GM20000 (cell line): ENCODE results near the gene TGFBR3.

Experiments
- DNase-seq: peaks from one replicate; pipeline ENCODE4 v3.0.0; 2012; ENCODE audit warnings: low spot score
- CTCF ChIP-seq: IDR thresholded peaks from 2 replicates; pipeline ENCODE4 v1.5.1; 2012; ENCODE audit warnings: mild to moderate bottlenecking, control low read depth; ENCODE audit errors: extremely low read depth, missing control alignments

TGFBR3 gene

GRCh38 chr1:91798740-91799139, 87.2 kb downstream of the TGFBR3 start:
- no peak for TF ChIP-seq CTCF
- DNase-seq: no peak

GRCh38 chr1:91798241-91798648, 87.7 kb downstream of the TGFBR3 start:
- no peak for TF ChIP-seq CTCF
- no peak for DNase-seq

- DNase-seq: no peak
- no peak for TF ChIP-seq CTCF
Measured at GRCh38 chr1:91797164-91797563, 88.8 kb downstream of the TGFBR3 start.

GRCh38 chr1:91796390-91796654, 89.6 kb downstream of the TGFBR3 start:
- no peak for TF ChIP-seq CTCF
- DNase-seq: no peak

GRCh38 chr1:91795591-91796389, 90.2 kb downstream of the TGFBR3 start:
- DNase-seq: no peak
- TF ChIP-seq CTCF: no peak

- DNase-seq: no peak
- no peak for TF ChIP-seq CTCF
Measured at GRCh38 chr1:91793877-91794276, 92.1 kb downstream of the TGFBR3 start.

GRCh38 chr1:91793189-91793588, 92.8 kb downstream of the TGFBR3 start:
- no peak for TF ChIP-seq CTCF
- DNase-seq: no peak
